NCI-H128 (cell line): Measurements from ENCODE around the gene HDAC1.
"Not testable (repeated sequence)": the region's sequence is repeated elsewhere in the genome, so short reads cannot be mapped to it uniquely, and the experiment has no call there.

Experiments
- DNase-seq: peaks from one replicate; lab custom pipeline; 2025; ENCODE audit not compliant: unreplicated experiment; lab: John Stamatoyannopoulos, UW

The HDAC1 gene

DNA sequence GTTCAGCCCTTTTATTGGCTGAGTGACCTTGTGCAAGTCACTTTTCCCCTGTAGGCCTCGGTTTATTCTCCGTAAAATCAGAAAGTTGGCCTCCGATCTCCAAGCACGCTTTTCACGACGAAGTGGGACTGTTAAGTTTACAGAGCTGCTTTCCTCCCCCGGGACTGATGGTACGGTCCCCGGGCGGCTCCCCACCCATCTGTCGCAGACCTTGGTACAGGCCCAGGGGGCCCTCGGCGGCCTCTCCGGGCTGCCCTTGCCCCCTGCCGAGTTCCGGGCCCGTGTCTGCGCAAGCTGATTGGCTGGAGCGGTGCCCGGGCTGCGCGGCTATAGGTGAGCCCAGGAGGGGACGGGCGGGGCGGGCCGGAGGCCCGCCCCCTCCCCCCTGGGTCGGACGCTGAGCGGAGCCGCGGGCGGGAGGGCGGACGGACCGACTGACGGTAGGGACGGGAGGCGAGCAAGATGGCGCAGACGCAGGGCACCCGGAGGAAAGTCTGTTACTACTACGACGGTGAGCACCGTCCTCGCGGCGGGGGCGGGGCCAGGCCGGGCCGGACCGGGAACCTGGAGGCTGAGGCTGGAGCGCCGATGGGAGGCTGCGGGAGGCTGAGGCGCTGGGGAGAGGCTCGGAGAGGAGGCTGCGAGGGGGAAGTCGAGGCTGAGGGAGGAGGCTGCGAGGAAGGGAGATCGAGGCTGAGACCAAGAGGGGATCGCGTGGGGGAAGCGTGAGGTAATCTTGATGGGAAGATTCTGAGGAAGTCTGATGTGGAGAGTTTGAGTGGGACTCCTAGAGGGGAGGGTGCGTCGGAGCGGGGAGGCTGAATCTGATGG is at the start of gene HDAC1:
HDAC1 (plus strand) TSS at position 376 of the 831 bp plus-strand sequence; CDS start at position 463, 87 bp downstream.
- DNase-seq: peak; percentile 82

DNA sequence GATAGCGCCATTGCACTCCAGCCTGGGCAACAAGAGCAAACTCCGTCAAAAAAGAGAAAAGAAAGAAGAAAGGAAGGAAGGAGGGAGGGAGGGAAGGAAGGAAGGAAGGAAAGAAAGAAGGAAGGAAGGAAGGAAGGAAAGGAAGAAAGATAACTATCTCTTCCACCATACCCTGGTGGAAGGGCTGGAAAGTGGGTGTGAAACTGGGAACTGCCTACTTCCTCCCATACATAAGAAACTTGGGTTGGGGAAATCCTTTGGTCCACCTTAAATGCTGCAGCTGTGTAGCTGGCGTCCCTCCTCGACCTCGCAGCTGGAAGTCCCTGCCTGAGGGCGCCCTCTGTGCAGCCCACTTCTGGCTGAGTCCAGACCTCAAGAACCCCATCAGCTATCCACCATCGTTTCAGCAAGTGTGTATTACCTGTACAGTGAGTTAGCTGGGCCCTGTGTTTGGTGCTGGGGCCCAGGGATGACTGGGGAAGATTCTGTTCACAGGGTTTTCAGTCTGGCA is 49.5 kb upstream of the HDAC1 start:
- no peak for DNase-seq

GRCh38 chr1:32246888-32247273 is 45.0 kb upstream of the HDAC1 start, which contains the start of gene FAM167B:
TSS of gene FAM167B (plus strand) at chr1:32247222. CDS start at chr1:32247422, 200 bp downstream.
- DNase-seq: no peak

DNA sequence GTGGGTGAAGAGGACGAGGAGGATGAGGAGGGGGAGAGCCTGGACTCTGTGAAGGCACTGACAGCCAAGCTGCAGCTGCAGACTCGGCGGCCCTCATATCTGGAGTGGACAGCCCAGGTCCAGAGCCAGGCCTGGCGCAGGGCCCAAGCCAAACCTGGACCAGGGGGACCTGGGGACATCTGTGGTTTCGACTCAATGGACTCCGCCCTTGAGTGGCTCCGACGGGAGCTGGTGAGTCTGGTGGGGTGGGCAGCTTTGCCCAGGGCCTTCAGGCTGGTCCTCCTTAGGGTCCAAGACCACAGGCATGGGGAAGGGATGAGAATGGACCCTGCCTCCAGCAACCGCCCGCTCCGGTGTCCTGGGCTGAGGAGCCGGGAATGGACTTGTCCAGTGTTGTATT is 44.4 kb upstream of the HDAC1 start:
- no peak for DNase-seq

DNA sequence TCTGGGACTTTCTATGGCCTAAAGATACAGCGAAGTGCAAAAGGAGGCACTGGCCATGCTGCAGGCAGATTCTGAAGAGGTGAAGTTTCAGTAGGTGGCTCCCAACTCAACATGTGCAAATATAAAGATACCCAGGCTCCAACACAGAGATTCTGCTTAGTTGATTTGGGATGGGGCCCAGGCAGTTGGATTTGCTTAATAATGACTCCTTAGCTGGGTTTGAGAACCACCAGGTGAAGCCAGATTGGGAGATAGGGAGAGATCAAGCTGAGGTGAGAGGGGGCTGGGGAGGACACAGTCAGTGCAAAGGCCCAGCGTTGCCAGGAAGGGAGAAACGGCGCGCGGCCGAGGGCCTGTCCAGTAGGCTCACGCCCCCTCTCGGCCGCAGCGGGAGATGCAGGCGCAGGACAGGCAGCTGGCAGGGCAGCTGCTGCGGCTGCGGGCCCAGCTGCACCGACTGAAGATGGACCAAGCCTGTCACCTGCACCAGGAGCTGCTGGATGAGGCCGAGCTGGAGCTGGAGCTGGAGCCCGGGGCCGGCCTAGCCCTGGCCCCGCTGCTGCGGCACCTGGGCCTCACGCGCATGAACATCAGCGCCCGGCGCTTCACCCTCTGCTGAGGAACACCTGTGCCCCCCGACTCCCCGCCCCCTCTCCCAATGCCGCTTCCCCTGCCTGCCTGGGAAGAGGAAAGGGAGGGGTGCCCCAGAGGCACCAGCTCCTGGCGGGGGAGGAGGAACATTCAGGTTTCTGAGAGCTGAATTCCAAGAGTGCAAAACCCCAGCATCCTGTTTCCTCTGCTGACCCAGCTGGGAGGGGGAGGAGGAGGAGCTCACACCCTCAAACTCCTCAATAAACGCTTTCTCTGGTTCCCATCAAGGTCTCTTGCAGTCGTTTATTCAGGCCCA is 43.6 kb upstream of the HDAC1 start:
- peak; percentile 28 for DNase-seq

GRCh38 chr1:32249831-32250525 is 41.9 kb upstream of the HDAC1 start:
- DNase-seq: no peak

DNA sequence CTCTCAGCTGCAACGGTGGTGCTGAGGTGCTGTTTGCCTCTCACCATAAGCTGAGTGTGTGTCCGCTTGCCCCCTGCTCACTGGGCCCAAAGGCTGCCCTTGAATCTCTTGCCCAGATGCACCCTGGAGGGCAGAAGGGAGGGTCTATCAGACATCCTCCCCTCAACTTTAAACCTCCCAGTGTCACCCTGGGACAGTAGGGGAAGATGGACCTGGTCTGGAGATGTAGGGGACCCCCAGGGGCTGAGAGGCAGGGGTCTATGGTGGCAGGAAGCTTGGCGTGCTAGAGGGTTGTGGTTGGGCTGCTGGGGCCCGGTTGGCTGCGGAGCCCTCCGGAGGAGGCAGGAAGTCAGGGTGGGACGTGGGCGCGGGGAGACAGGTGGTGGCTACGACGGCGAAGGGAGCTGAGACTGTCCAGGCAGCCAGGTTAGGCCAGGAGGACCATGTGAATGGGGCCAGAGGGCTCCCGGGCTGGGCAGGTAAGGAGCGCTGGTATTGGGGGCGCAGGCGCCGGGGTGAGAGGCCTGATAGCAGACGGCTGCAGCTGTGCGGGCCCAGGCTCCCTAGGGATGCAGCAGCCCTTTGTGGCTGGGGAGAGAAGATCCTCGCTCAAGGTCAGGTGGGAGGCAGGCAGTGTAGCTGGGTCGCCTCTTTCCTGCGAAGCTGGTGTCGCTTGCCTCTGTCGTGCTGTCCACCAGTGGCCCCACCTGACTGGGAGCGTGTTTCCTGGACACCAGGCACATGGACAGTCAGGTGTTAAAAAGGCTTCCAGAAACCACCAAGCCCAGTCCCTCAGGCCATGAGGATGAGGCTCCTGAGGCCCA is 40.8 kb upstream of the HDAC1 start, which contains the start of gene LCK:
LCK (plus strand) TSS at position 373 of the 824 bp plus-strand sequence. CDS start 23,065 bp downstream, outside the sequence.
- no peak for DNase-seq

- no peak for DNase-seq
Observed at GRCh38 chr1:32255072-32256071, 36.5 kb upstream of the HDAC1 start.

- DNase-seq: no peak
Observed at GRCh38 chr1:32256473-32257226, 35.2 kb upstream of the HDAC1 start.

DNA sequence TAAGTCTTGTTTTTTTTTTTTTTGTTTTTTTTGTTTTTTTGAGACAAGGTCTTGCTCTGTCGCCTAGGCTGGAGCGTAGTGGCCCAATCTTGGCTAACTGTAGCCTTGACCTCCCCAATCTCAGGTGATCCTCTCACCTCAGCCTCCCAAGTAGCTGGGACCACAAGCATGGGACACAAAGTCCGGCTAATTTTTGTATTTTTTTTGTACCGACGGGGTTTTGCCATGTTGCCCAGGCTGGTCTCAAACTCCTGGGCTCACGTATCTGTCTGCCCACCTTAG is 34.7 kb upstream of the HDAC1 start:
- DNase-seq: no peak

- not testable (repeated sequence) for DNase-seq
Observed at GRCh38 chr1:32263236-32263593, 28.7 kb upstream of the HDAC1 start.

DNA sequence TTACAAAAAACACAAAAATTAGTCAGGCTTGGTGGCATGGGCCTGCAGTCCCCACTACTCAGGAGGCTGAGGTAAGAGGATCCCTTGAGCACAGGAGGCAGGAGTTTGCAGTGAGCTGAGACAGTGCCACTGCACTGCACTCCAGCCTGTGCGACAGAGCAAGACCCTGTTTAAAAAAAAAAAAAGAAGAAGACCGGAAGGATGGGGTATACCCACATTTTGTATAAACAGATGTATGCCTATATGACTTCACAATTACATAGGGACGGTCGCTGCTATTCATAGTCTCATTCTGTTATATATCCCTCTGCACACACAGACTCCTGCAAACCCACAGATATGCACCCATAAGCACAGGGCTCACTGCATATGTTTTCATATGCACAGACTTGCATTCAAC is 28.1 kb upstream of the HDAC1 start:
- DNase-seq: no peak

DNA sequence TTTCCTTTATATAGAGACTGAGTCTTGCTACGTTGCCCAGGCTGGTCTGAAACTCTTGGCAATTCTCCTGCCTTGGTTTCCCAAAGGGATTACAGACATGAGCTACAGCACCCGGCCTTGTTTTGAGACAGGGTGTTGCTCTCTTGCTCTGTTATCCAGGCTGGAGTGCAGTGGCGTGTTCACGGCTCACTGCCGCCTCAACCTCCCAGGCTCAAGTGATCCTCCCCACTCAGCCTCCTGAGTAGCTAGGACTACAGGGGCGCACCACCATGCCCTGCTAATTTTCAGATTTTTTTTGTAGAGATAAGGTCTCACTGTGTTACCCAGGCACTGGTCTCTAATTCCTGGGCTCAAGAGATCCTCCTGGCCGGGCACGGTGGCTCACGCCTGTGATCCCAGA is 26.0 kb upstream of the HDAC1 start:
- DNase-seq: no peak

- DNase-seq: no peak
Observed at GRCh38 chr1:32266921-32267591, 24.8 kb upstream of the HDAC1 start.

- no peak for DNase-seq
Observed at GRCh38 chr1:32269744-32270143, 22.1 kb upstream of the HDAC1 start.

GRCh38 chr1:32272557-32273390 is 19.1 kb upstream of the HDAC1 start:
- DNase-seq: no peak
